ENCODE data around the gene SH3YL1.

DNA sequence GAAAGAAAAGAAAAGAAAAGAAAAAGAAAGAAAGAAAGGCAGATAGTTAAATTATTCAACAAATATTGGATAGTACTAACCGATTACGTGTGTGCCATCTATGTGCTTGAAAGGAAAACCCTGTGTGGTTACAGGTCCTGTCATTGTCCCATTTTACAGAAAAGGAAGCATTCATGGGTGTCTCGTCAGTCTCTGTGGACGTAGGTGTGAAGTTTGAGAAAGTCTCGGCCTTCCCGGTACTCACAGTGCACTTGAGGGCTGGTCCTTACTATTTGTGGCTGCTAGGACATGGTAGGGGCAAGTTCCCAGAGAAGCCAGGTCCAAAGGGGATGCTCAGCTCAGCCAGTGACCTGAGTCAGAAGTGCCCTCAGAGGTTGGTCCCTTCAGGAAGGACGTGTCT lies 19.3 kb downstream of the SH3YL1 start:
- TF ChIP-seq, protein P1, sequence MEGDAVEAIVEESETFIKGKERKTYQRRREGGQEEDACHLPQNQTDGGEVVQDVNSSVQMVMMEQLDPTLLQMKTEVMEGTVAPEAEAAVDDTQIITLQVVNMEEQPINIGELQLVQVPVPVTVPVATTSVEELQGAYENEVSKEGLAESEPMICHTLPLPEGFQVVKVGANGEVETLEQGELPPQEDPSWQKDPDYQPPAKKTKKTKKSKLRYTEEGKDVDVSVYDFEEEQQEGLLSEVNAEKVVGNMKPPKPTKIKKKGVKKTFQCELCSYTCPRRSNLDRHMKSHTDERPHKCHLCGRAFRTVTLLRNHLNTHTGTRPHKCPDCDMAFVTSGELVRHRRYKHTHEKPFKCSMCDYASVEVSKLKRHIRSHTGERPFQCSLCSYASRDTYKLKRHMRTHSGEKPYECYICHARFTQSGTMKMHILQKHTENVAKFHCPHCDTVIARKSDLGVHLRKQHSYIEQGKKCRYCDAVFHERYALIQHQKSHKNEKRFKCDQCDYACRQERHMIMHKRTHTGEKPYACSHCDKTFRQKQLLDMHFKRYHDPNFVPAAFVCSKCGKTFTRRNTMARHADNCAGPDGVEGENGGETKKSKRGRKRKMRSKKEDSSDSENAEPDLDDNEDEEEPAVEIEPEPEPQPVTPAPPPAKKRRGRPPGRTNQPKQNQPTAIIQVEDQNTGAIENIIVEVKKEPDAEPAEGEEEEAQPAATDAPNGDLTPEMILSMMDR (IDR thresholded peaks at IDR 0.05) = no peak
- no peak for TF ChIP-seq POLR2AphosphoS5 (IDR thresholded peaks at IDR 0.05)
- no peak for TF ChIP-seq POLR2A (IDR thresholded peaks at IDR 0.05)

Data from prostate gland (tissue), 2 donors.